Neutrophil (primary cell): ENCODE data around the gene PROM1.

Experiments used
- H3K27ac ChIP-seq: fragments of 200-600 bp; sonication (generic); 2 replicates; pipeline ENCODE4 v1.5.1; 2016; ENCODE audit warnings: mild to moderate bottlenecking, moderate library complexity
- H3K27me3 ChIP-seq: fragments of 200-600 bp; sonication (generic); 2 replicates; pipeline ENCODE4 v1.6.0; 2016; ENCODE audit warnings: mild to moderate bottlenecking
- H3K36me3 ChIP-seq: fragments of 200-600 bp; sonication (generic); 2 replicates; pipeline ENCODE4 v1.5.1; 2017
- H3K4me1 ChIP-seq, 2 experiments: fragments of 200-600 bp in 1 of 2; sonication (generic) in 1 of 2; 1 replicate in 1 of 2; 2 replicates in 1 of 2; pipeline versions ENCODE4 v1.5.1 to v1.6.1; 2013 to 2016; ENCODE audit warnings: low read depth in 1 of 2, low read length in 1 of 2, mild to moderate bottlenecking in 1 of 2, moderate library complexity in 1 of 2; ENCODE audit not compliant: control insufficient read depth in 1 of 2, insufficient read depth in 1 of 2
- H3K4me3 ChIP-seq, 2 experiments: fragments of 200-600 bp in 1 of 2; sonication (generic) in 1 of 2; 1 replicate in 1 of 2; 2 replicates in 1 of 2; pipeline ENCODE4 v1.5.1; 2013 to 2016; ENCODE audit warnings: low read depth in 1 of 2, low read length in 1 of 2, mild to moderate bottlenecking in 1 of 2, moderate library complexity in 1 of 2
- H3K9me3 ChIP-seq: fragments of 200-600 bp; sonication (generic); 2 replicates; pipeline ENCODE4 v1.5.1; 2016
- CTCF ChIP-seq: fragments of 200-600 bp; sonication (generic); IDR thresholded peaks from 2 replicates; pipeline ENCODE4 v1.5.1; 2016; ENCODE audit warnings: antibody characterized with exemption

The PROM1 gene

DNA sequence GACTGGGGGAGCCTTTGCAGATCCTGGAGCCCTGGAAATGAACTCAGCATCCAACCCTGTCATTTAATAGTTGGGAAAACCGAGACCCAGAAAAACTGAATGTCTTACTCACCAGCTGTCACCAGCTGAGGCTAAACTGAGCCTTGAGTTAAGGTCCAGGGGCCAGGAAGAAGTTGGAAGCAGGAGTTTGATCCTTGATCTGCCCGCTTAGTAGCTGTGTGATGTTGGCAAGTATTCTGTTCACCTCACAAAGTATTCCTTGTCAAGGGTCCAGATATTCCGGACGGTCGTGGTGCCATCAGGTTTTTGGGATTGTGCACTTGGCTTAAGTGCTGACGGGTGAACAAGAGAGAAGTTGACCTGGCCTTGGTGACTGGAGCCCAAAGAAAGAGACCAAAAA lies 30.7 kb upstream of the PROM1 start:
- Histone ChIP-seq H3K4me3 (no peak overlapping the region), H3K4me1 (peaks cover 0 to 13% of the 10 kb centered on the region in 2 experiments), H3K9me3 (no peaks in the 10 kb centered on the region), H3K27me3 (no peaks in the 10 kb centered on the region), H3K27ac (no peak overlapping the region), H3K36me3 (no peaks in the 10 kb centered on the region)
- no peak for TF ChIP-seq CTCF

- H3K36me3 ChIP-seq: no peaks in the 10 kb centered on the region
- no peaks in the 10 kb centered on the region for H3K9me3 ChIP-seq
- no peak overlapping the region for H3K4me3 ChIP-seq
- no peaks in the 10 kb centered on the region for H3K27me3 ChIP-seq
- no peak overlapping the region for H3K27ac ChIP-seq
- peaks cover 0 to 13% of the 10 kb centered on the region in 2 experiments for H3K4me1 ChIP-seq
- TF ChIP-seq CTCF: no peak
Measured at GRCh38 chr4:16113741-16114140, 29.9 kb upstream of the PROM1 start.

GRCh38 chr4:16111533-16111932 lies 27.7 kb upstream of the PROM1 start:
- Histone ChIP-seq H3K36me3 (no peaks in the 10 kb centered on the region), H3K9me3 (no peaks in the 10 kb centered on the region), H3K4me3 (no peak overlapping the region), H3K27ac (no peak overlapping the region), H3K27me3 (no peaks in the 10 kb centered on the region), H3K4me1 (peaks cover 0 to 11% of the 10 kb centered on the region in 2 experiments)
- TF ChIP-seq CTCF: no peak

DNA sequence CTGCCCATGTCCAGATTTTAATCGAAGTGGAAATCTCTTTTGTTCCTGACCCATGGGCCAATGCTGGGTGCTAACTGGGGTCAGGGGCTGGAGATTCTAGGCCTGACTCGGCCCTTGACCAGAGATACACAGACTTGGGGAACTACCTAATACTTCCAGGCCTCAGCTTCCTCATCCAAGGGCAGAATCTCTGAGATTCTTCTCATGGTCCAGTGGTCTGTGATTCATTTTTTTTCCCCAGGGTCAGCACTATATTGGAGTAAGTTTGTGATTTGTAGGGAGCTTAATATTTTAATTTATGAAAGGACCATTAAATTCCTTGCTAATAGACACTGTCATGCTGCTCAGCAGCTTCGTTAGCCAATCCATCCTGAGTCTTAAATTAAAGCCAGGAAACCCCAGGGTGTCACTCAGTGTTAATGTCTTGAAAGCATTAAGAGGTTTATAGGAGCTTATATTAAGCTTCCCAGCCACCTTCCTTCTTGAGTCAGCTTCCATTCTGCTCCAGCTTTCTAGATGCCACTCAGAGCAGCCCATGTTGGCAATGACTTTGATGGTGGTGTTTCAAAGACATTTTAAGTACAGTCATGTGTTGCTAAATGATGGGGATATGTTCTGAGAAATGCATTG lies 27.0 kb upstream of the PROM1 start:
- Histone ChIP-seq H3K27ac (peak overlapping the region; percentile 49), H3K36me3 (no peaks in the 10 kb centered on the region), H3K9me3 (no peaks in the 10 kb centered on the region), H3K27me3 (no peaks in the 10 kb centered on the region), H3K4me1 (peaks cover 0 to 4% of the 10 kb centered on the region in 2 experiments), H3K4me3 (no peak overlapping the region)
- no peak for TF ChIP-seq CTCF

DNA sequence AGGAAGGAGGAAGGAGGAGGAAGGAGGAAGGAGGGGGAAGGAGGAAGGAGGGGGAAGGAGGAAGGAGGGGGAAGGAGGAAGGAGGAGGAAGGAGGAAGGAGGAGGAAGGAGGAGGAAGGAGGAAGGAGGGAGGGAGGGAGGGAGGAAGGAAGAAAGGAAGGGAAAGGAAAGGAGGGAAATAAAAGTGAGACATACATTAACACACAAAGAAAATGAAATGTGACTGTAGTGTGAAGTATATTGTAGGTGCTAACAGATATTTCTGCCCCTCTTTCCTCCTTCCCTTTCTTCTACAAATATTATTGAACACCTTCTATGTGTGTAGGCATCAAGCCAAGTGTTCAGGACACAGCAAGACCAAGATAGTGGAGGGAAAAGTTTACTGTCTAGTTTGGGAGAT lies 26.4 kb upstream of the PROM1 start:
- no peaks in the 10 kb centered on the region for H3K4me1 ChIP-seq
- TF ChIP-seq CTCF: no peak
- no peaks in the 10 kb centered on the region for H3K27me3 ChIP-seq
- no peak overlapping the region for H3K4me3 ChIP-seq
- H3K9me3 ChIP-seq: no peaks in the 10 kb centered on the region
- H3K36me3 ChIP-seq: no peaks in the 10 kb centered on the region
- peak overlapping the region; percentile 49 for H3K27ac ChIP-seq
